ENCODE results near the gene EFS. TPM values are rescaled to one million over a fixed set of nuclear protein-coding genes. Genes with fewer than 3 reads are reported as not detected.
"Not testable (repeated sequence)": the region's sequence is repeated elsewhere in the genome, so short reads cannot be mapped to it uniquely, and the experiment has no call there.

The EFS gene
- total RNA-seq, 2 donors from 2014 or later, result 69.9 to 96.4 TPM

DNA sequence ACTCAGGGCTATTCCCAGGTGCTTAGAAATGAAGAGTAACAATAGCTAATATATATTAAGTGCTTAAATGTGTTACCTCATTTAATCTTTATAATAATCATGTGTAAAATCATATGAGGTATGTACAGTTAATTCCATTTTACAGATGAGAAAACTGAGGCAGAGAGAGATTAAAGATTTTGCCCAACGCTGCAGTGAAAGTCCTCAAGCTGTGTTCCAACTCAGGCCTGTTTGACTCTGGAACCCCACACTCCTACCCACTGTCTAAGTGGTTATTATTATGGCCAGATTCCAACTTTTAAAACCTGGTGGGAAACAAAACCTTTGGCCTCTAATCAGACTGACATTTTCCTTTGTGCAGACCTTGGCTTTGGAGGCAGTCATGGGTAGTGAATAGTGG, 22.0 kb upstream of the EFS start:
- Mint-ChIP-seq H3K27ac (no peak overlapping the region), H3K4me1 (no peaks in the 10 kb centered on the region), H3K36me3 (ENCODE audit: low read depth) (no peaks in the 10 kb centered on the region), H3K9me3 (no peaks in the 10 kb centered on the region), H3K27me3 (ENCODE audit: insufficient read depth) (peaks cover 28% of the 10 kb centered on the region), H3K4me3 (no peak overlapping the region)
- Histone ChIP-seq H3K27me3 (ENCODE audit: control insufficient read depth, insufficient read depth, low read length, poor library complexity, severe bottlenecking) (peaks cover 9% of the 10 kb centered on the region), H3K4me3 (ENCODE audit: low read length) (no peak overlapping the region), H3K27ac (ENCODE audit: low read depth, low read length) (no peak overlapping the region), H3K4me1 (ENCODE audit: control insufficient read depth, insufficient read depth, low read length) (no peaks in the 10 kb centered on the region), H3K36me3 (ENCODE audit: control insufficient read depth, insufficient read depth, low read length) (no peaks in the 10 kb centered on the region), H3K9me3 (ENCODE audit: control insufficient read depth, low read length) (no peaks in the 10 kb centered on the region), H3K9ac (ENCODE audit: extremely low read depth, low read length, poor library complexity, severe bottlenecking) (no peak overlapping the region)
- WGBS, 2 experiments (ENCODE audit: insufficient coverage in 1 of 2, insufficient read length in 1 of 2), result 88 to 94% methylated on average over 1 of the region's 1 CpG
- TF ChIP-seq, protein P1, sequence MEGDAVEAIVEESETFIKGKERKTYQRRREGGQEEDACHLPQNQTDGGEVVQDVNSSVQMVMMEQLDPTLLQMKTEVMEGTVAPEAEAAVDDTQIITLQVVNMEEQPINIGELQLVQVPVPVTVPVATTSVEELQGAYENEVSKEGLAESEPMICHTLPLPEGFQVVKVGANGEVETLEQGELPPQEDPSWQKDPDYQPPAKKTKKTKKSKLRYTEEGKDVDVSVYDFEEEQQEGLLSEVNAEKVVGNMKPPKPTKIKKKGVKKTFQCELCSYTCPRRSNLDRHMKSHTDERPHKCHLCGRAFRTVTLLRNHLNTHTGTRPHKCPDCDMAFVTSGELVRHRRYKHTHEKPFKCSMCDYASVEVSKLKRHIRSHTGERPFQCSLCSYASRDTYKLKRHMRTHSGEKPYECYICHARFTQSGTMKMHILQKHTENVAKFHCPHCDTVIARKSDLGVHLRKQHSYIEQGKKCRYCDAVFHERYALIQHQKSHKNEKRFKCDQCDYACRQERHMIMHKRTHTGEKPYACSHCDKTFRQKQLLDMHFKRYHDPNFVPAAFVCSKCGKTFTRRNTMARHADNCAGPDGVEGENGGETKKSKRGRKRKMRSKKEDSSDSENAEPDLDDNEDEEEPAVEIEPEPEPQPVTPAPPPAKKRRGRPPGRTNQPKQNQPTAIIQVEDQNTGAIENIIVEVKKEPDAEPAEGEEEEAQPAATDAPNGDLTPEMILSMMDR (conservative IDR thresholded peaks at IDR 0.05), result no peak
- no peak for DNase-seq

DNA sequence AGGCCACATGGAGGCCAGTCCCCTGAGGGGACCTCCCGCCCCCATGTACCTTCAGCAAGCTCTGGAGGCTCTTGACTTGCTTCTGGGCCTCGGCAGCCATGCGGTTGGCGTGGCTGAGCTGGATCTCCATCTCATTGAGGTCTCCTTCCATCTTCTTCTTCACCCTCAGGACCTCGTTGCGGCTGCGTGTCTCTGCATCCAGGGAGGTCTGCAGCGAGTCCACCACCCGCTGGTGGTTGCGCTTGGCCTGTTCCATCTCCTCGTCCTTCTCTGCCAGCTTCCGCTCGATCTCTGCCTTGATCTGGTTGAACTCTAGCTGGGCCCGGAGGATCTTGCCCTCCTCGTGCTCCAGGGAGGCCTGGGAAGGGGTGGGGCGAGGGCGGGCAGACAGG, 21.3 kb upstream of the EFS start:
- not testable (repeated sequence) for DNase-seq; H3K9me3 Mint-ChIP-seq; H3K4me1 ChIP-seq (ENCODE audit: control insufficient read depth, insufficient read depth, low read length); H3K9me3 ChIP-seq (ENCODE audit: control insufficient read depth, low read length); H3K27ac ChIP-seq (ENCODE audit: low read depth, low read length); H3K36me3 ChIP-seq (ENCODE audit: control insufficient read depth, insufficient read depth, low read length); H3K9ac ChIP-seq (ENCODE audit: extremely low read depth, low read length, poor library complexity, severe bottlenecking); H3K4me3 ChIP-seq (ENCODE audit: low read length); H3K4me1 Mint-ChIP-seq; H3K36me3 Mint-ChIP-seq (ENCODE audit: low read depth); H3K27me3 ChIP-seq (ENCODE audit: control insufficient read depth, insufficient read depth, low read length, poor library complexity, severe bottlenecking); H3K27ac Mint-ChIP-seq; H3K4me3 Mint-ChIP-seq
- H3K27me3 Mint-ChIP-seq (ENCODE audit: insufficient read depth), result peaks cover 31% of the 10 kb centered on the region
- WGBS, 2 experiments (ENCODE audit: insufficient coverage in 1 of 2, insufficient read length in 1 of 2), result 89 to 95% methylated on average over 6 to 15 of the region's 17 CpGs

DNA sequence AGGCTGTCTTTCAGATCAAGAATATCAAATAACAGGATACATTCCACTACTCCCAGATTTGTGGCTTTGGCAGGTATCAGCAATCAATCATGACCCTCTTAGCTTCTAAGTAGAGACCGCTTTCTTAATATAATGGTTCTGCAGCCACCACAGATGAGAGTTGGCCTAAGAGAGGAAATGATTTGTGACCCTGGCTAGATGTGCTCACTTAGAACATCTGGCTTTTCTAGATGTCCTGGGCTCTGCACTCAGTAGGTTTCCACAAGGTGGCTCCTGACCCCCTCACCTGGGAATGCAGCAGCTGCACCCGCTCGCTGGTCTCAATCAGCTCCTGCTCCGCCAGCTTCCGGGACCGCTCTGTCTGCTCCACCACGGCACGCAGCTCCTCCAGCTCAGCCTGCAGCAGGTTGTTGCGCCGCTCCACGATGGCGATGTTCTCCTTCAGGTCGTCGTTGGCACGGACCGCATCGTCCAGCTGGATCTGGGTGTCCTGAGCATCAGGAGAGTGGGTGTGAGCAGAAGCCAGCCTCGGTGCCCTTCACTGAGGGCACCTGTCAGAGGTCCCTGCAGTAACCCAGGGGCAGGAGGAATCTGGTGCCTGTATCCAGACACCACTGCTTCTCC, 20.8 kb upstream of the EFS start:
- peak; percentile 63 for DNase-seq
- Mint-ChIP-seq H3K9me3 (no peaks in the 10 kb centered on the region), H3K4me1 (no peaks in the 10 kb centered on the region), H3K36me3 (ENCODE audit: low read depth) (no peaks in the 10 kb centered on the region), H3K4me3 (no peak overlapping the region), H3K27me3 (ENCODE audit: insufficient read depth) (peaks cover 36% of the 10 kb centered on the region), H3K27ac (no peak overlapping the region)
- H3K9me3 ChIP-seq (ENCODE audit: control insufficient read depth, low read length), result no peaks in the 10 kb centered on the region
- TF ChIP-seq, protein P1 (conservative IDR thresholded peaks at IDR 0.05), result peak; percentile 58
- H3K36me3 ChIP-seq (ENCODE audit: control insufficient read depth, insufficient read depth, low read length), result no peaks in the 10 kb centered on the region
- H3K27me3 ChIP-seq (ENCODE audit: control insufficient read depth, insufficient read depth, low read length, poor library complexity, severe bottlenecking), result peaks cover 4% of the 10 kb centered on the region
- no peak overlapping the region for H3K9ac ChIP-seq (ENCODE audit: extremely low read depth, low read length, poor library complexity, severe bottlenecking)
- H3K4me3 ChIP-seq (ENCODE audit: low read length), result no peak overlapping the region
- WGBS, 2 experiments (ENCODE audit: insufficient coverage in 1 of 2, insufficient read length in 1 of 2), result 92 to 99% methylated on average over 10 to 18 of the region's 18 CpGs
- no peaks in the 10 kb centered on the region for H3K4me1 ChIP-seq (ENCODE audit: control insufficient read depth, insufficient read depth, low read length)
- H3K27ac ChIP-seq (ENCODE audit: low read depth, low read length), result no peak overlapping the region

GRCh38 chr14:23385244-23385641, 20.3 kb upstream of the EFS start:
- WGBS, 2 experiments (ENCODE audit: insufficient coverage in 1 of 2, insufficient read length in 1 of 2), result 80 to 92% methylated on average over 1 to 2 of the region's 2 CpGs
- H3K4me1 ChIP-seq (ENCODE audit: control insufficient read depth, insufficient read depth, low read length), result no peaks in the 10 kb centered on the region
- H3K27ac Mint-ChIP-seq, result no peak overlapping the region
- no peaks in the 10 kb centered on the region for H3K4me1 Mint-ChIP-seq
- H3K9me3 Mint-ChIP-seq, result no peaks in the 10 kb centered on the region
- no peaks in the 10 kb centered on the region for H3K9me3 ChIP-seq (ENCODE audit: control insufficient read depth, low read length)
- H3K4me3 ChIP-seq (ENCODE audit: low read length), result no peak overlapping the region
- no peaks in the 10 kb centered on the region for H3K27me3 ChIP-seq (ENCODE audit: control insufficient read depth, insufficient read depth, low read length, poor library complexity, severe bottlenecking)
- H3K36me3 Mint-ChIP-seq (ENCODE audit: low read depth), result no peaks in the 10 kb centered on the region
- TF ChIP-seq, protein P1 (conservative IDR thresholded peaks at IDR 0.05), result no peak
- no peak for DNase-seq
- peaks cover 37% of the 10 kb centered on the region for H3K27me3 Mint-ChIP-seq (ENCODE audit: insufficient read depth)
- H3K4me3 Mint-ChIP-seq, result no peak overlapping the region
- no peak overlapping the region for H3K27ac ChIP-seq (ENCODE audit: low read depth, low read length)
- H3K36me3 ChIP-seq (ENCODE audit: control insufficient read depth, insufficient read depth, low read length), result no peaks in the 10 kb centered on the region
- H3K9ac ChIP-seq (ENCODE audit: extremely low read depth, low read length, poor library complexity, severe bottlenecking), result no peak overlapping the region
